ENCODE results near the gene ADAMTS8. TPM values are rescaled to one million over a fixed set of nuclear protein-coding genes. Genes with fewer than 3 reads are reported as not detected.
A peak's percentile ranks its signal among the peaks of the same experiment; 100 is the strongest.

The ADAMTS8 gene
- total RNA-seq, 6 experiments from 2014 or later, result not detected

DNA sequence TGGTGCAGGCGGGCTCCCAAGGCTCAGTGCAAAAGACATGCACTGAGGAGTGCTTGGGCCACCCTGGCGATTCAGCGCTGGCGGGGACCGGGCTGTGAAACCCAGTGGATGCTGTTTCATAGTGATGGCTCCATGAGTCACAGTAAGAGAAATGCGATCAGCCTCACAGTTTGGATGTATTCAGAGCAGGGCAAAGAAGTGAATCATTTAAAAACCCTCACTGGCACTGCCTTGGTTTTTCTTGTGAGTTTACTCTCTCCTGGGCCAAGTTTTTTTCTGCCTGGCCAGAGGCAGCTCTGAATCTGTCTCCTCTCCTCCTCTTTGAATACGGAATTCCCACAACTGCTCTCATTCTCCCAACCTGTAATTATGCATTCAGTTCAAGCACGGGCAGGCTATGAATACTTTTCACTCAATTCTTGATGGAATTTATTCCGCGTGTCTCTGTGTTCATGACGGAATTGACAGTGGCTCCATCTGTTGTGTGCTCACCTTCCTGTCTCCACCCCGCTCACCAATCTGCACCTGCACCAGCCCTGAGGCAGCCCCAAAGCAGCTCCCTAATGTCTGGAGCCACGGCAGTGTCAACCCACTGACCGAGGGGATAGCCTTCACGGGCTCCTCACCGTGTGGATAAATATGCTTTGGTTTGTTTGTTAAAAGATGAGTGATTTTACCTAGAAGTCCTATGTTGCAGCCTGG is 14.9 kb downstream of the ADAMTS8 start:
- Mint-ChIP-seq H3K27ac (peak overlapping the region; percentile 49), H3K9me3 (no peaks in the 10 kb centered on the region), H3K4me3 (peak overlapping the region; percentile 10), H3K36me3 (ENCODE audit: low read depth) (no peaks in the 10 kb centered on the region), H3K4me1 (ENCODE audit: low read depth) (peaks cover 34% of the 10 kb centered on the region), H3K27me3 (ENCODE audit: insufficient read depth) (peaks cover 20% of the 10 kb centered on the region)
- TF ChIP-seq, protein P1, sequence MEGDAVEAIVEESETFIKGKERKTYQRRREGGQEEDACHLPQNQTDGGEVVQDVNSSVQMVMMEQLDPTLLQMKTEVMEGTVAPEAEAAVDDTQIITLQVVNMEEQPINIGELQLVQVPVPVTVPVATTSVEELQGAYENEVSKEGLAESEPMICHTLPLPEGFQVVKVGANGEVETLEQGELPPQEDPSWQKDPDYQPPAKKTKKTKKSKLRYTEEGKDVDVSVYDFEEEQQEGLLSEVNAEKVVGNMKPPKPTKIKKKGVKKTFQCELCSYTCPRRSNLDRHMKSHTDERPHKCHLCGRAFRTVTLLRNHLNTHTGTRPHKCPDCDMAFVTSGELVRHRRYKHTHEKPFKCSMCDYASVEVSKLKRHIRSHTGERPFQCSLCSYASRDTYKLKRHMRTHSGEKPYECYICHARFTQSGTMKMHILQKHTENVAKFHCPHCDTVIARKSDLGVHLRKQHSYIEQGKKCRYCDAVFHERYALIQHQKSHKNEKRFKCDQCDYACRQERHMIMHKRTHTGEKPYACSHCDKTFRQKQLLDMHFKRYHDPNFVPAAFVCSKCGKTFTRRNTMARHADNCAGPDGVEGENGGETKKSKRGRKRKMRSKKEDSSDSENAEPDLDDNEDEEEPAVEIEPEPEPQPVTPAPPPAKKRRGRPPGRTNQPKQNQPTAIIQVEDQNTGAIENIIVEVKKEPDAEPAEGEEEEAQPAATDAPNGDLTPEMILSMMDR (IDR thresholded peaks at IDR 0.05), result no peak
- DNase-seq, result peak; percentile 93

DNA sequence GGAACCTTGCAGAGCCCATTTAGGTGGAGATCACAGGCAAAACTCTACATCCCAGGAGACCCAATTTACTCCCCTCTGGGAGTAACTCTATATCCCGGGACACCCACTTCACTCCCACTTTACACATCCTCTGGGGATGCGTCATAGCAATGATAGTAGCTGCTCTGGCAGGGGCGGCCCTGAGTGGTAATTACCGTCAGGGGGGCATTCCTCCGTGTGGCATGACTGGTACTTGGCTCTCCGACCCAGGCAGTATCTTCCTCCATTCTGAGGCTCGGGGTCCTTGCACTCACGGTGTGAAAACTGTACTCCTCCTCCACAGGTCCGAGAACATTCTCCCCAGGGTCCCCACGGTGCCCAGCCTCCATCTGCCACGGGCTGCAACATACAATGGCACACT is 17.2 kb downstream of the ADAMTS8 start:
- TF ChIP-seq, protein P1 (IDR thresholded peaks at IDR 0.05), result no peak
- no peak overlapping the region for H3K4me3 Mint-ChIP-seq
- H3K27me3 Mint-ChIP-seq (ENCODE audit: insufficient read depth), result peaks cover 15% of the 10 kb centered on the region
- no peak overlapping the region for H3K27ac Mint-ChIP-seq
- H3K9me3 Mint-ChIP-seq, result no peaks in the 10 kb centered on the region
- DNase-seq, result no peak
- no peaks in the 10 kb centered on the region for H3K36me3 Mint-ChIP-seq (ENCODE audit: low read depth)
- H3K4me1 Mint-ChIP-seq (ENCODE audit: low read depth), result peaks cover 45% of the 10 kb centered on the region

DNA sequence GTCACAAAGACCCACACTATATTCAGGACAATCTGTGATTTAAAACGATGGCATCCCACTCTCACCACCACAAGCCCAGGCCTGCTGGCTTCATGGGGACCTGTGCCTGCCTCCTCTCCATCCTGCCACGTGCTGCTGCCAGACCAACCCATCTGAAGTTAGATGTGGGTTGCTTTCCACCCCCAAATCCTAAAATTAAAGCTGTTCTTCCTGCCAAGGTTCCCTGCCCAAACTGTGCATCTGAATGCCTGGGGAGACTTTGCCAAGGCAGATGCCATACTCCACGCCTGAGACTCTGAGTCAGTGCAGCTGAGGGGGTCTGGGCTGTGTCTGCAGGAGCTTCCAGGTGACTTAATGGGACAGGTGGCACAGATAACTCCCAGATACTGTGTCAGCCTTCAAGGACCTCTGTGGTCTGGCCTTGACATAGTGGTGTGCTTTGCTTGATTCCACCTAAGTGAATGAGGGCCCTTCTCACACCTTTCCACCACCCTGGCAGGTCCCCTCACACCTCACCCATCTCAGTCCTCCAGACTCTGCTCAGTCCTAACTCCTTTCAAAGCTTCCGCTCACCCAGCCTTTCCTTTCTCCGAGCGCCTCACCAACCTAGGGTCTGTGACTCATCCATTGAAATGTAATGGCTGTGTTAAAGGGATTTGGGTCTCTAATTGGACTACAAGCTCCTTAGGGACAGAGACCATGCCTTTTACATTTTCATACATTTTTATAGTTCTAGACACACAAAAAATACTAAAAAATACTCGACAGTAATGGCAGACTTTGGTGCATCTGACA is 18.6 kb downstream of the ADAMTS8 start:
- TF ChIP-seq, protein P1 (IDR thresholded peaks at IDR 0.05), result no peak
- H3K27me3 Mint-ChIP-seq (ENCODE audit: insufficient read depth), result peaks cover 16% of the 10 kb centered on the region
- no peak for DNase-seq

DNA sequence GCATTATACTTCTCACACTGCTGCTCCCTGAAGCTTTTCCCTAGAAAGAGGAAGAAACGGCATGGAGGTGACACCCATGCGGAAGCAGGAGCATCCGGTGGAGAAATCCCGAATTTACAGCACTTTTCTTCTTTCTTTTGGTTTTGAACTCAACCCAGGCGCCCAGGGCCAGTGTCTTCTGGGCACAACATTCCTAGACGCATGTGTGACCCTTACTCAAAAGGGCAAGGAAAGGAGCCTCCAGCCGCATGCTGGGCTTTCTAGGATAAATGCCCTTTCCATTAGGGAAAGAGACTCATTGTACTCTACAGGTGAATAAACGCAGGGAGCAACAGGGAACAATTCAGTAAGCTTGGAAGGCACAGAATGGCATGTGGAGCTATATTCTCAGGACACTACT is 19.5 kb downstream of the ADAMTS8 start:
- TF ChIP-seq, protein P1 (IDR thresholded peaks at IDR 0.05), result no peak
- H3K27me3 Mint-ChIP-seq (ENCODE audit: insufficient read depth), result peaks cover 15% of the 10 kb centered on the region
- H3K27ac Mint-ChIP-seq, result no peak overlapping the region

More for the DNA sequence above, 18.6 kb downstream of the ADAMTS8 start:
- no peaks in the 10 kb centered on the region for H3K36me3 Mint-ChIP-seq (ENCODE audit: low read depth)
- no peak overlapping the region for H3K4me3 Mint-ChIP-seq
- H3K9me3 Mint-ChIP-seq, result no peaks in the 10 kb centered on the region
- peaks cover 45% of the 10 kb centered on the region for H3K4me1 Mint-ChIP-seq (ENCODE audit: low read depth)
- H3K27ac Mint-ChIP-seq, result no peak overlapping the region

DNA sequence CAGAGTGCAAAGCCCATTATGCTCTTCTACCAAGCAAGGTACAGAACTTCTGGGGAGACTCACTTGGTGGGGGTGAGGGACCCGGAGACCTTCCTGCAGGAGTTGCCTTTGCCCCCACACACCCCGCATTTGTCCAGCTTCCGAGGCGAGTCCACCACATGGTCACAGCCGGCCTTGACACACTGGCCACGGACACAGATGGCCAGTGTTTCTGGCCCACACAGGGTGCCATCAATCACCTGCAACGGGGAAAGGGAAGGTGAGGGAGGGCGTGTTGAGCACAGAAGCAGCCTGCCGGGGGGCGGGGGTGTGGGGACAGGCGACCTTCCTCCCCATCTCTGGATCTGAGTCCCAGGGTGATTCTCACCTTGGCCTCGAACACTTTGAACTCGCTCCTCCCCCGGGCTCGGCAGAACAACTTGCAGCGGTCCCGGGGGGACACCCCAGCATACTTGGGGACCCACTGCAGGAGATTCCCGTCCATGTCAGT is 20.0 kb downstream of the ADAMTS8 start:
- peak overlapping the region; percentile 26 for H3K4me3 Mint-ChIP-seq
- peaks cover 15% of the 10 kb centered on the region for H3K27me3 Mint-ChIP-seq (ENCODE audit: insufficient read depth)
- no peaks in the 10 kb centered on the region for H3K36me3 Mint-ChIP-seq (ENCODE audit: low read depth)
- DNase-seq, result no peak
- peaks cover 42% of the 10 kb centered on the region for H3K4me1 Mint-ChIP-seq (ENCODE audit: low read depth)
- peak overlapping the region; percentile 47 for H3K27ac Mint-ChIP-seq
- TF ChIP-seq, protein P1 (IDR thresholded peaks at IDR 0.05), result no peak
- no peaks in the 10 kb centered on the region for H3K9me3 Mint-ChIP-seq

More for the DNA sequence above, 19.5 kb downstream of the ADAMTS8 start:
- Mint-ChIP-seq H3K4me1 (ENCODE audit: low read depth) (peaks cover 42% of the 10 kb centered on the region), H3K4me3 (no peak overlapping the region), H3K9me3 (no peaks in the 10 kb centered on the region), H3K36me3 (ENCODE audit: low read depth) (no peaks in the 10 kb centered on the region)
- no peak for DNase-seq

All from HFFc6 (cell line).